Osteocyte (in vitro differentiated cells): ENCODE data around the gene ZEB1. TPM values are rescaled to one million over a fixed set of nuclear protein-coding genes. Genes with fewer than 3 reads are reported as not detected.

Experiments
- DNase-seq: peaks from one replicate; pipeline ENCODE4 v3.0.0; 2021; ENCODE audit warnings: mixed read lengths; ENCODE audit not compliant: unreplicated experiment; ENCODE audit errors: extremely low spot score
- H3K27ac Mint-ChIP-seq: one replicate; pipeline ENCODE4 v1.8.0; 2021; ENCODE audit warnings: mild to moderate bottlenecking, mixed read lengths; ENCODE audit not compliant: unreplicated experiment
- H3K27me3 Mint-ChIP-seq: one replicate; pipeline ENCODE4 v1.8.0; 2021; ENCODE audit warnings: mixed read lengths; ENCODE audit not compliant: unreplicated experiment
- H3K36me3 Mint-ChIP-seq: one replicate; pipeline ENCODE4 v1.8.0; 2021; ENCODE audit warnings: mixed read lengths; ENCODE audit not compliant: unreplicated experiment
- H3K4me1 Mint-ChIP-seq: one replicate; pipeline ENCODE4 v1.8.0; 2021; ENCODE audit warnings: mixed read lengths; ENCODE audit not compliant: unreplicated experiment
- H3K4me3 Mint-ChIP-seq: one replicate; pipeline ENCODE4 v1.8.0; 2021; ENCODE audit warnings: mild to moderate bottlenecking, moderate library complexity, mixed read lengths; ENCODE audit not compliant: unreplicated experiment
- H3K9me3 Mint-ChIP-seq: one replicate; pipeline ENCODE4 v1.8.0; 2021; ENCODE audit warnings: mixed read lengths; ENCODE audit not compliant: unreplicated experiment
- CTCF ChIP-seq: fragments of 200-600 bp; sonication (generic); IDR thresholded peaks from 2 replicates; pipeline ENCODE4 v1.5.0; 2021; ENCODE audit warnings: antibody characterized with exemption, mild to moderate bottlenecking, moderate library complexity
- total RNA-seq: library from RNA; stranded (reverse); gene quantifications from 2 replicates; pipeline ENCODE4 v1.2.1, GENCODE V29; 2021

The ZEB1 gene
- total RNA-seq, 1 donor from 2014 or later, result 54.4 TPM

GRCh38 chr10:31374146-31374696, 55.2 kb downstream of the ZEB1 start:
- Mint-ChIP-seq H3K9me3 (no peaks in the 10 kb centered on the region), H3K27ac (no peak overlapping the region), H3K4me3 (no peak overlapping the region), H3K36me3 (peaks cover 6% of the 10 kb centered on the region), H3K27me3 (no peaks in the 10 kb centered on the region), H3K4me1 (peaks cover 9% of the 10 kb centered on the region)
- no peak for DNase-seq
- no peak for TF ChIP-seq CTCF

- Mint-ChIP-seq H3K4me1 (peaks cover 5% of the 10 kb centered on the region), H3K27ac (no peak overlapping the region), H3K4me3 (no peak overlapping the region), H3K27me3 (no peaks in the 10 kb centered on the region), H3K36me3 (no peaks in the 10 kb centered on the region), H3K9me3 (no peaks in the 10 kb centered on the region)
- no peak for TF ChIP-seq CTCF
- no peak for DNase-seq
These were observed 62.2 kb downstream of the ZEB1 start for GRCh38 chr10:31381171-31381570.

- Mint-ChIP-seq H3K4me3 (no peak overlapping the region), H3K27me3 (no peaks in the 10 kb centered on the region), H3K27ac (no peak overlapping the region), H3K4me1 (peaks cover 5% of the 10 kb centered on the region), H3K36me3 (no peaks in the 10 kb centered on the region), H3K9me3 (no peaks in the 10 kb centered on the region)
- TF ChIP-seq CTCF, result no peak
- no peak for DNase-seq
These were observed 62.8 kb downstream of the ZEB1 start for GRCh38 chr10:31381766-31382316.

- DNase-seq, result no peak
- Mint-ChIP-seq H3K4me1 (peaks cover 5% of the 10 kb centered on the region), H3K27ac (no peak overlapping the region), H3K27me3 (no peaks in the 10 kb centered on the region), H3K36me3 (peaks cover 9% of the 10 kb centered on the region), H3K4me3 (no peak overlapping the region), H3K9me3 (no peaks in the 10 kb centered on the region)
- TF ChIP-seq CTCF, result no peak
These were observed 65.0 kb downstream of the ZEB1 start for GRCh38 chr10:31383810-31384588.

- Mint-ChIP-seq H3K27ac (no peak overlapping the region), H3K4me1 (peaks cover 5% of the 10 kb centered on the region), H3K27me3 (no peaks in the 10 kb centered on the region), H3K9me3 (no peaks in the 10 kb centered on the region), H3K36me3 (peaks cover 10% of the 10 kb centered on the region), H3K4me3 (no peak overlapping the region)
- no peak for DNase-seq
- TF ChIP-seq CTCF, result no peak
These were observed 65.6 kb downstream of the ZEB1 start for GRCh38 chr10:31384589-31384949.
